Common myeloid progenitor, CD34-positive (primary cell): ENCODE measurements around the gene TVP23C.
"Not testable (repeated sequence)": the region's sequence is repeated elsewhere in the genome, so short reads cannot be mapped to it uniquely, and the experiment has no call there.

Source experiments
- CTCF ChIA-PET: fragments of 350-600 bp; sonication (Branson Sonifier 250); formaldehyde crosslinking; loops from one replicate; lab custom pipeline; 2021; ENCODE audit warnings: antibody characterized with exemption; lab: Charles Lee
- POLR2A ChIA-PET: fragments of 350-600 bp; sonication (Branson Sonifier 250); formaldehyde crosslinking; loops from one replicate; lab custom pipeline; 2021; ENCODE audit warnings: antibody characterized with exemption; lab: Charles Lee
- DNase-seq, 3 donors: peaks; one replicate each; pipeline versions ENCODE4 v3.0.0 to v3.0.0-alpha.2; 2013
- H3K27ac ChIP-seq, 2 experiments: 1 replicate in 1 of 2; 2 replicates in 1 of 2; pipeline ENCODE4 v1.7.0; 2013; ENCODE audit warnings: inconsistent platforms in 2 of 2, low read length in 2 of 2, mild to moderate bottlenecking in 2 of 2, low read depth in 1 of 2, moderate library complexity in 1 of 2; ENCODE audit not compliant: severe bottlenecking in 2 of 2, insufficient read depth in 1 of 2, poor library complexity in 1 of 2
- H3K27me3 ChIP-seq, 5 experiments: replicated peaks in 2 of 5; 1 replicate in 3 of 5; 2 replicates in 2 of 5; pipeline versions ENCODE4 v1.6.1 to v1.7.0; 2013; ENCODE audit warnings: low read length in 4 of 5, mild to moderate bottlenecking in 2 of 5, moderate library complexity in 2 of 5, inconsistent platforms in 1 of 5; ENCODE audit not compliant: insufficient read depth in 5 of 5, control insufficient read depth in 4 of 5
- H3K36me3 ChIP-seq, 4 experiments: 1 replicate in 2 of 4; 2 replicates in 2 of 4; pipeline versions ENCODE4 v1.6.1 to v1.7.0; 2013; ENCODE audit warnings: low read length in 3 of 4, control low read depth in 1 of 4, mild to moderate bottlenecking in 1 of 4; ENCODE audit not compliant: control insufficient read depth in 4 of 4, insufficient read depth in 4 of 4
- H3K4me1 ChIP-seq, 4 experiments: 1 replicate in 3 of 4; 2 replicates in 1 of 4; pipeline versions ENCODE4 v1.6.1 to v1.7.1; 2013; ENCODE audit warnings: low read length in 3 of 4, mild to moderate bottlenecking in 3 of 4, control low read depth in 1 of 4, inconsistent platforms in 1 of 4, moderate library complexity in 1 of 4; ENCODE audit not compliant: control insufficient read depth in 4 of 4, insufficient read depth in 4 of 4; ENCODE audit errors: control extremely low read depth in 1 of 4
- H3K4me3 ChIP-seq, 7 experiments: 1 replicate in 4 of 7; 2 replicates in 3 of 7; pipeline versions ENCODE4 v1.5.1 to v1.7.0; 2013; ENCODE audit warnings: mild to moderate bottlenecking in 7 of 7, low read length in 6 of 7, moderate library complexity in 6 of 7, inconsistent platforms in 2 of 7, low read depth in 2 of 7, control low read depth in 1 of 7; ENCODE audit not compliant: insufficient read depth in 4 of 7, control insufficient read depth in 1 of 7; ENCODE audit errors: extremely low read depth in 1 of 7
- H3K9me3 ChIP-seq, 5 experiments: 1 replicate in 4 of 5; 2 replicates in 1 of 5; pipeline versions ENCODE4 v1.6.1 to v1.7.1; 2013; ENCODE audit warnings: low read length in 4 of 5, mild to moderate bottlenecking in 2 of 5, inconsistent platforms in 1 of 5, low read depth in 1 of 5, moderate library complexity in 1 of 5; ENCODE audit not compliant: control insufficient read depth in 4 of 5, insufficient read depth in 2 of 5; ENCODE audit errors: control extremely low read depth in 1 of 5
- WGBS: methylation state at CpG from one replicate; pipeline ENCODE4 v1.1.5; 2013; ENCODE audit not compliant: insufficient coverage; 5-methylcytosine and 5-hydroxymethylcytosine counted together

Gene TVP23C

DNA sequence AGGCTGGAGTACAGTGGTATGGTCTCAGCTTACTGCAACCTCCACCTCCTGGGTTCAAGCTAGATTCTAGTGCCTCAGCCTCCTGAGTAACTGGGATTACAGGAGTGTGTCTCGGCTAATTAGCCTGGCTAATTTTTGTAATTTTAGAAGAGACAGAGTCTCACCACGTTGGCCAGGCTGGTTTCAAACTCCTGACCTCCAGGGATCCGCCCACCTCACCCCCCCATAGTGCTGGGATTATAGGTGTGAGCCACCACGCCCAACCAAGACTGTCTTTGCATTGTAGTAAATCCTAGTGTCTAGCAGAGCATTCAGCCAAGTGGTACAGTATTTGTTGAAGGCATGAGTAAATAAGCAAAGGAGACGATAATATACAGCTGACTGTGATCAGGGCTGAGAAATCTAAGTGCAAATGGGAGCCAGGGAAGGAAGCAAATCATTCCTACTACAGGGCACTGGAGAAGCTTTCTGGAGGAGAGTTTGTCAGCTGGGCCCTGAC lies 5.9 kb downstream of the TVP23C start:
- H3K4me3 ChIP-seq, DNase-seq, CTCF ChIA-PET, H3K27ac ChIP-seq, H3K36me3 ChIP-seq, H3K4me1 ChIP-seq, POLR2A ChIA-PET, H3K27me3 ChIP-seq, H3K9me3 ChIP-seq: not testable (repeated sequence)
- no CpG with 5 or more reads among the region's 5 CpGs for WGBS

- H3K27me3 ChIP-seq, H3K4me3 ChIP-seq, CTCF ChIA-PET, H3K36me3 ChIP-seq, H3K27ac ChIP-seq, POLR2A ChIA-PET, H3K4me1 ChIP-seq, DNase-seq, H3K9me3 ChIP-seq: not testable (repeated sequence)
- no CpG with 5 or more reads among the region's 1 CpG for WGBS
Measured at GRCh38 chr17:15552932-15553331, 10.4 kb downstream of the TVP23C start.

GRCh38 chr17:15549552-15549951 lies 13.7 kb downstream of the TVP23C start:
- H3K4me3 ChIP-seq, POLR2A ChIA-PET, H3K27me3 ChIP-seq, CTCF ChIA-PET, H3K9me3 ChIP-seq, H3K36me3 ChIP-seq, H3K4me1 ChIP-seq, H3K27ac ChIP-seq, DNase-seq: not testable (repeated sequence)
- no CpG with 5 or more reads among the region's 3 CpGs for WGBS

GRCh38 chr17:15546604-15547003 lies 16.7 kb downstream of the TVP23C start:
- H3K27ac ChIP-seq, H3K9me3 ChIP-seq, H3K27me3 ChIP-seq, CTCF ChIA-PET, POLR2A ChIA-PET, H3K36me3 ChIP-seq, DNase-seq, H3K4me1 ChIP-seq, H3K4me3 ChIP-seq: not testable (repeated sequence)
- WGBS: no CpG with 5 or more reads among the region's 2 CpGs

DNA sequence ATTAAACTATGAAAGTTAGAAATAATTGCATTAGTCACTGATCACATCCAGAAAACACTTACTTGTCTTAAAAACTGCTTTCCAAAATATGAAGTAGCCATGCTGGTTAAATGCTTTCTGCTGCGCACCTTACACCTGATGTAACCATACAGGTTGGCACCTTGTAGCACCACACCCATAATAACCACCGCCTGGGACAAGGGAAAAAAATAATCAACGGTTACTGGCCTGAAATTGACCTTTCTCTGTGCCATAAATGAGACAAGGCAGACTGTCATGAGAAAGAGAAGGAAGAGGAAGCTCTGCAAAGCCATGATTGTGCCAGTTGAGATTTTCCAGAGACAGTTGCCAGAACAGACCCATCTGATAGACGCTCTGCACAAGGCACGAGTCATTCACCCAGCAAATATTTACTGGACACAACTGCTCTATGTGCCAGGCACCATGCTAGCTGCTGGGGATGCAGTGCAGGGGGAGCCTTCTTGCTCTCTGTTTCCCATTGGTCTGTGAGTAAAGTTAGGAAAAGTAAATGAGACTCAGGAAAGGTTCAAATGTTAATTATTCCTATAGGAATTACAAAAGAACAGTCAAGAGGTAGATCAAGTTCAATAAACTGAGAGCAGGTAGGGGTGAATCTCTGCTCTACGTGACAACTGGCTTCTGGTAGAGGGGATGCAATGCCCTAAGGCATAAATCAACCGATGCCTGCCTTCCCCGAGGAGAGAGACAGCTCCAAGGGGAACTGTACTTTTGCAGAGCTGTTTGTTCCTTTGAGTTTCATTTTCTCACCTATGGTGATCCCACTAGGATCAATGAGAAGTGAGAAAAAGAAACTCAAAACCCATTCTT lies 22.7 kb downstream of the TVP23C start:
- peak in 1 of 3 donors; percentile 14 for DNase-seq
- H3K4me3 ChIP-seq, H3K27ac ChIP-seq, H3K4me1 ChIP-seq, CTCF ChIA-PET, H3K9me3 ChIP-seq, POLR2A ChIA-PET, H3K27me3 ChIP-seq: not testable (repeated sequence)
- 40% methylated on average over 1 of the region's 8 CpGs for WGBS
- peaks cover 0 to 12% (median 3%) of the 10 kb centered on the region in 4 experiments for H3K36me3 ChIP-seq

- POLR2A ChIA-PET, H3K36me3 ChIP-seq, H3K9me3 ChIP-seq, CTCF ChIA-PET, H3K27me3 ChIP-seq, H3K4me3 ChIP-seq, H3K4me1 ChIP-seq, H3K27ac ChIP-seq, DNase-seq: not testable (repeated sequence)
- WGBS: 100% methylated on average over 1 of the region's 3 CpGs
Measured at GRCh38 chr17:15533122-15533521, 30.2 kb downstream of the TVP23C start.
